ENCODE measurements around the gene PLEKHJ1. TPM values are rescaled to one million over a fixed set of nuclear protein-coding genes. Genes with fewer than 3 reads are reported as not detected.

Gene PLEKHJ1
- total RNA-seq, 4 donors from 2014 or later, result 41.9 to 69.8 (median 55.3) TPM

- 95% methylated on average over 32 of the region's 32 CpGs for WGBS
- H3K4me3 ChIP-seq, result no peak overlapping the region
- no peaks in the 10 kb centered on the region for H3K9me3 ChIP-seq
- no peaks in the 10 kb centered on the region for H3K27me3 ChIP-seq
- H3K36me3 ChIP-seq, result peaks cover 46 to 99% (median 96%) of the 10 kb centered on the region in 4 donors
- no peak overlapping the region for H3K27ac ChIP-seq (replicated peaks in 1 of 4)
- H3K4me1 ChIP-seq, result peaks cover 0 to 13% (median 6%) of the 10 kb centered on the region in 4 donors
- DNase-seq (ENCODE audit: extremely low spot score), result no peak
- no peak for TF ChIP-seq CTCF (IDR thresholded peaks at IDR 0.05)
- TF ChIP-seq POLR2AphosphoS5 (IDR thresholded peaks at IDR 0.05), result no peak
- no peak for TF ChIP-seq POLR2A (IDR thresholded peaks at IDR 0.05; ENCODE audit: low read depth)
- no peak for TF ChIP-seq EP300 (IDR thresholded peaks at IDR 0.05)
- intact Hi-C loops (cut with DNase I), result no loop called here
These were observed 10.6 kb downstream of the PLEKHJ1 start for GRCh38 chr19:2225415-2226050.

- Histone ChIP-seq H3K9me3 (no peaks in the 10 kb centered on the region), H3K27ac (replicated peaks in 1 of 4) (no peak overlapping the region), H3K4me1 (peaks cover 0 to 13% (median 6%) of the 10 kb centered on the region in 4 donors), H3K27me3 (no peaks in the 10 kb centered on the region), H3K4me3 (no peak overlapping the region), H3K36me3 (peaks cover 45 to 99% (median 96%) of the 10 kb centered on the region in 4 donors)
- TF ChIP-seq CTCF (IDR thresholded peaks at IDR 0.05), result no peak
- TF ChIP-seq POLR2AphosphoS5 (IDR thresholded peaks at IDR 0.05), result no peak
- no peak for TF ChIP-seq EP300 (IDR thresholded peaks at IDR 0.05)
- no peak for TF ChIP-seq POLR2A (IDR thresholded peaks at IDR 0.05; ENCODE audit: low read depth)
- intact Hi-C loops (cut with DNase I), result loop anchor here (5.0 kb wide), 1 partner anchor 68 kb away; no protein-coding TSS in a partner anchor
- 85% methylated on average over 13 of the region's 13 CpGs for WGBS
- DNase-seq (ENCODE audit: extremely low spot score), result no peak
These were observed 11.3 kb downstream of the PLEKHJ1 start for GRCh38 chr19:2224754-2225349.

- H3K36me3 ChIP-seq, result peaks cover 45 to 99% (median 95%) of the 10 kb centered on the region in 4 donors
- WGBS, result 88% methylated on average over 14 of the region's 14 CpGs
- no peaks in the 10 kb centered on the region for H3K27me3 ChIP-seq
- H3K4me1 ChIP-seq, result peaks cover 0 to 13% (median 6%) of the 10 kb centered on the region in 4 donors
- H3K4me3 ChIP-seq, result no peak overlapping the region
- no peak for DNase-seq (ENCODE audit: extremely low spot score)
- H3K9me3 ChIP-seq, result no peaks in the 10 kb centered on the region
- no peak for TF ChIP-seq CTCF (IDR thresholded peaks at IDR 0.05)
- no peak for TF ChIP-seq EP300 (IDR thresholded peaks at IDR 0.05)
- TF ChIP-seq POLR2AphosphoS5 (IDR thresholded peaks at IDR 0.05), result no peak
- TF ChIP-seq POLR2A (IDR thresholded peaks at IDR 0.05; ENCODE audit: low read depth), result no peak
- H3K27ac ChIP-seq (replicated peaks in 1 of 4), result no peak overlapping the region
- intact Hi-C loops (cut with DNase I), result loop anchor here (5.0 kb wide), 1 partner anchor 67 kb away; no protein-coding TSS in a partner anchor
These were observed 12.2 kb downstream of the PLEKHJ1 start for GRCh38 chr19:2223959-2224358.

GRCh38 chr19:2223391-2223790 lies 12.7 kb downstream of the PLEKHJ1 start:
- intact Hi-C loops (cut with DNase I), result loop anchor here (5.0 kb wide), 1 partner anchor 66 kb away; no protein-coding TSS in a partner anchor
- 90% methylated on average over 17 of the region's 18 CpGs for WGBS

More at GRCh38 chr19:2223391-2223790, 12.7 kb downstream of the PLEKHJ1 start:
- no peak overlapping the region for H3K4me3 ChIP-seq
- no peak for DNase-seq (ENCODE audit: extremely low spot score)
- peaks cover 45 to 99% (median 95%) of the 10 kb centered on the region in 4 donors for H3K36me3 ChIP-seq
- H3K27me3 ChIP-seq, result no peaks in the 10 kb centered on the region
- H3K4me1 ChIP-seq, result peaks cover 0 to 13% (median 6%) of the 10 kb centered on the region in 4 donors
- H3K9me3 ChIP-seq, result no peaks in the 10 kb centered on the region
- no peak for TF ChIP-seq POLR2AphosphoS5 (IDR thresholded peaks at IDR 0.05)
- no peak for TF ChIP-seq EP300 (IDR thresholded peaks at IDR 0.05)
- no peak for TF ChIP-seq POLR2A (IDR thresholded peaks at IDR 0.05; ENCODE audit: low read depth)
- TF ChIP-seq CTCF (IDR thresholded peaks at IDR 0.05), result no peak
- no peak overlapping the region for H3K27ac ChIP-seq (replicated peaks in 1 of 4)
